ENCODE data around the gene LONRF2. TPM values are rescaled to one million over a fixed set of nuclear protein-coding genes. Genes with fewer than 3 reads are reported as not detected.
A peak's percentile ranks its signal among the peaks of the same experiment; 100 is the strongest.

LONRF2 gene
- total RNA-seq, 1 experiment from 2014 or later: 0.10 TPM

- no peak for DNase-seq (ENCODE audit: low read depth)
These were observed 20.3 kb downstream of the LONRF2 start for GRCh38 chr2:100301881-100302584.

GRCh38 chr2:100299548-100299947, 22.8 kb downstream of the LONRF2 start:
- DNase-seq (ENCODE audit: low read depth): no peak

- DNase-seq (ENCODE audit: low read depth): no peak
These were observed 24.8 kb downstream of the LONRF2 start for GRCh38 chr2:100297511-100297910.

- no peak for DNase-seq (ENCODE audit: low read depth)
These were observed 28.2 kb downstream of the LONRF2 start for GRCh38 chr2:100294162-100294497.

- DNase-seq (ENCODE audit: low read depth): peak; percentile 31
These were observed 28.8 kb downstream of the LONRF2 start for GRCh38 chr2:100293341-100294161.

- DNase-seq (ENCODE audit: low read depth): peak; percentile 98
These were observed 30.2 kb downstream of the LONRF2 start for GRCh38 chr2:100292022-100292580.

- peak; percentile 99 for DNase-seq (ENCODE audit: low read depth)
These were observed 30.9 kb downstream of the LONRF2 start for GRCh38 chr2:100291152-100291970.

- no peak for DNase-seq (ENCODE audit: low read depth)
These were observed 31.6 kb downstream of the LONRF2 start for GRCh38 chr2:100290718-100291151.

- DNase-seq (ENCODE audit: low read depth): no peak
These were observed 33.3 kb downstream of the LONRF2 start for GRCh38 chr2:100289020-100289419.

- no peak for DNase-seq (ENCODE audit: low read depth)
These were observed 36.0 kb downstream of the LONRF2 start for GRCh38 chr2:100286318-100286717.

- peak; percentile 62 for DNase-seq (ENCODE audit: low read depth)
These were observed 36.6 kb downstream of the LONRF2 start for GRCh38 chr2:100285691-100286090.

GRCh38 chr2:100285011-100285410, 37.3 kb downstream of the LONRF2 start:
- no peak for DNase-seq (ENCODE audit: low read depth)

- no peak for DNase-seq (ENCODE audit: low read depth)
These were observed 38.4 kb downstream of the LONRF2 start for GRCh38 chr2:100283724-100284501.

- peak; percentile 25 for DNase-seq (ENCODE audit: low read depth)
These were observed 40.5 kb downstream of the LONRF2 start for GRCh38 chr2:100281521-100282438.

- no peak for DNase-seq (ENCODE audit: low read depth)
These were observed 42.4 kb downstream of the LONRF2 start for GRCh38 chr2:100279586-100280534.

GRCh38 chr2:100278986-100279385, 43.3 kb downstream of the LONRF2 start:
- no peak for DNase-seq (ENCODE audit: low read depth)

GRCh38 chr2:100278501-100278900, 43.8 kb downstream of the LONRF2 start:
- DNase-seq (ENCODE audit: low read depth): no peak

- no peak for DNase-seq (ENCODE audit: low read depth)
These were observed 44.6 kb downstream of the LONRF2 start for GRCh38 chr2:100277540-100278207.
